Dedifferentiated amniotic fluid mesenchymal stem cell (primary cell): ENCODE results near the gene REXO1.
"Not testable (repeated sequence)": the region's sequence is repeated elsewhere in the genome, so short reads cannot be mapped to it uniquely, and the experiment has no call there.

ENCODE experiments used
- DNase-seq: peaks from one replicate; pipeline ENCODE4 v3.0.0-alpha.2; 2016; ENCODE audit errors: extremely low spot score

REXO1 gene

GRCh38 chr19:1876496-1877279, 28.4 kb upstream of the REXO1 start:
- DNase-seq, result not testable (repeated sequence)

GRCh38 chr19:1875646-1876495, 27.6 kb upstream of the REXO1 start:
- peak; percentile 87 for DNase-seq

DNA sequence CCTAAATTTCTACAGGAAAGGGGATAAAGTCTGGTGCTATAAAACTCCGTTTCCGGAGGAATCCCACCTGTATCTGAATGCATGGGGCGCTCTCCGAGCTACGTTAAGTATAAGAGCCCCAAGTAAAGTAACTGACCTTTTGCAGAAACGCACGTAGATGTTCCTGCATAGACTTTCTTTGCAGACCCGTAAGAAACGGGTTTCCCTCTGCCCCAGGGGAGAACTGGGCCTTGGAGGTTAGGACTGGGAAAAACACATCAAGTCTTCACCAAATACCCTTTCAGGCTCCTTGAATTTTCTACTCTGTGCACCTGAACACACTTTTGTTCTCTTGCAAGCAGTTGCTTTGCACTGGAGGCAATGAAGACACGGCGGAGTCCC, 27.0 kb upstream of the REXO1 start:
- not testable (repeated sequence) for DNase-seq

GRCh38 chr19:1874554-1875185, 26.4 kb upstream of the REXO1 start:
- no peak for DNase-seq

DNA sequence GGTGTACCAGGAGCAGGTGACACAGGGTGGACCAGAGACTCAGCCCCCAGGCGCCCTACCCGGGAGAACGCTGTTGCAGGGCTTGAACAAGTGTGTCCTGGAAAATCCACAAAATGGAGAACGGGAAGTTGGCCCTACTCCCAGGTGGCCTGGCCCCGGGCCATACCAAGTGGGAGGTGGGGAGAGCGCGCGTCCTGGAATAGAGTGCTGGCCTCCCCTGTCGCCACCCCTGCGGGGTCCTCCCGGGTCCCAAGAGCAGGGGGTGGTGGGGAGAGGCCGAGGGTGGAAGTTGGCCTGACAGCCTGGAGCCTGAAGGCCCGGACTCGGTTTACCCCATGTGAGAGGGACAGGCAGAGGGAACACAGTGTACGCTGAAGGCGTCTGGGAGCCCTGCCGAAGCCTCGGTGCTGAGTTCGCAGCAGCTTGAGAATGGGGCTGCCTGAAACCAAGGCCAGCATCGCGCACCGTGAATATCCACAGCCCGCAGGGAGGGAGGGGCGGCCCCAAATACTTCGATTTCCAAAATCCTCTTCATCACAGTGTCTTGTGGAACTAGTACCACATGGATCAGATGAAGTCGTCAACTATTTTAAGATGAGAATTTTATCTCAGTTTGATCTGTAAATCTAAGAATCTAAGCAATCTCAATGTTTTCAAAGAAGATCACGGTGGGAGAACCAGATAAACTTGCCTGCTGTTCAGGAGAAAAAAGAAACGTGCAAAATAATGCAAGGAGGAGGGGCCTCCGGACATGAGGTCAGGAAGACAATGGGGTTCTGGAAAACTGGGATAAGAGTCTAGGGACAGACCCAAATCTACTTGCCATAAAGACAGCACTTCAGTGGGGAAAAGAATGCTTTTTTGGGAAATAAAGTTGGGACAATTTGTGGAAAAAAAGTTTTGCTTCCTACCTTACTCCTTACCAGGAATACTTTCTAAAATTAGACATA, 25.5 kb upstream of the REXO1 start:
- no peak for DNase-seq

GRCh38 chr19:1872807-1873523, 24.7 kb upstream of the REXO1 start:
- DNase-seq, result no peak

GRCh38 chr19:1871630-1872029, 23.3 kb upstream of the REXO1 start:
- DNase-seq, result no peak

DNA sequence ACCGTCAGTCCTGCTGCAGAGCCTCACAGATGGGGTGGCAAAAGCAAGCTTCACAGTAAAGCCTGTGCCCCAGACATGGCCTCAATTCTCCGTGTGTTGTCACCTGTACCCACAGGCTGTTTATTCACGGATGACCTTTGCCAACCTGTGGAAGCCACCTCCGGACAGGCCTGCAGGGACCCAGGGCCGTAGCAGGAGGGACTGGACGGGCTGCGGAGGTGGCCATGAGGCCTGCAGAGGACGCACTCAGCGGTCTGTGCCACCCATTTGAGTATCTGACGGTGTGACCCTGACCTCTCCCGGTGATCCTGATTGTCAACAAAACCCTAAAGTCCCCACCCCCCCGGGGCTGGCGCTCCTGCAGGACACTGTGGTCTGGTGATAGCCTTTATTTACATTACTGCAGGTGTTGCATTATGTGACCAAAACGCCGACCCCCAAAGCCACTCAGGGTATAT, 22.9 kb upstream of the REXO1 start:
- DNase-seq, result no peak

- no peak for DNase-seq
Observed at GRCh38 chr19:1868971-1869370, 20.7 kb upstream of the REXO1 start.

DNA sequence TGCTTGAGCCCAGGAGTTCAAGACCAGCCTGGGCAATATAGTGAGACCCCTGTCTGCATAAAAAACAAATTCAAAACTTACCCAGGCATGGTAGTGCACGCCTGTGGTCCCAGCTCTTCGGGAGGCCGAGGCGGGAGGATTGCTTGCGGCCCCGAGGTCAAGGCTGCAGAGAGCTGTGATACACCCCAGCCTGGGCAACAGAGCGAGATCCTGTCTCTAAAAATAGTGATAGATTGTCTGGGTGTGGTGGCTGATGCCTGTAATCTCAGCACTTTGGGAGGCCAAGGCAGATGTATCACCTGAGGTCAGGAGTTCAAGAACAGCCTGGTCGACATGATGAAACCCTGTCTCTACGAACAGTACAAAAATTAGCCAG, 19.1 kb upstream of the REXO1 start:
- DNase-seq, result no peak

- DNase-seq, result no peak
Observed at GRCh38 chr19:1866693-1867348, 18.5 kb upstream of the REXO1 start.

GRCh38 chr19:1865172-1866010, 17.1 kb upstream of the REXO1 start:
- DNase-seq, result no peak

- no peak for DNase-seq
Observed at GRCh38 chr19:1864480-1865171, 16.3 kb upstream of the REXO1 start.

- peak; percentile 83 for DNase-seq
Observed at GRCh38 chr19:1863638-1864479, 15.6 kb upstream of the REXO1 start.

DNA sequence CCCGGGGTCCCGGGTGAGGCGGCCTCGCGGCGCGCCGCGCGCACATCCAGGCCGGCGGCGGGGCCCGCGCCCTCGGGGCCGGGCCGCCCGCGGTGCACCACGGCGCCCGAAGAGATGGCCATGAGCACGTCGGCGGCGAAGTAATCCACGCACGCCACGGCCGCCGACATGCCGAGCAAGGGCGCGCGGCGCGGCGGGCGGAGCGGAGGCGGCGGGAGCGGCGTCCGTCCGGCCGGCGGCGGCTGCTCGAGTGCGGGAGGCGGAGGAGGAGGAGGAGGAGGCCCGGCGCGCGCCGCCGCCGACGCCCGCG, 15.0 kb upstream of the REXO1 start, which contains the start of gene KLF16:
KLF16 (minus strand) TSS at position 252 of the 310 bp plus-strand sequence; CDS start at position 170, 82 bp downstream.
- DNase-seq, result no peak

GRCh38 chr19:1862424-1863327, 14.4 kb upstream of the REXO1 start:
- no peak for DNase-seq

DNA sequence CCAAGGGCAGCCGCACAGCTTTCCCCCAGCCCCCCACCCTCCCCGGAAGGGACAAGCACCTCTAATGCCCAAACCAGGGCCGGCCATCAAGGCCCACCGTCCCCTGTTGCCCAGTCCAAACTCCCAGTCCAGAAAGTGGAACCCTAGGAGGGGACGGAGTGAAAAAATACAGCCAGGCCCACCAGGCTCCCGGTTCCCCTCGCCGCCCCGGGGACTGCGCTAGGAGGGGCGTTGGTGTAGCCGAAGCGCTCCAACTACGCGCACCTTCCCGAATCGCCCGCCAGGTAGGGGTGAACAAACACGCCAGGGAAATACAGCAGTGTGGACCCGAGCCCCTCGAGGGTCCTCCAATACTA, 13.8 kb upstream of the REXO1 start:
- DNase-seq, result no peak
